GM19438 (cell line): Measurements from ENCODE around the gene LRAT.

ENCODE experiments used
- ATAC-seq: cut with Tn5 transposase; IDR thresholded peaks from one replicate; pipeline ENCODE4 v1.9.1; 2021; ENCODE audit warnings: low read depth; ENCODE audit not compliant: unreplicated experiment

Gene LRAT

DNA sequence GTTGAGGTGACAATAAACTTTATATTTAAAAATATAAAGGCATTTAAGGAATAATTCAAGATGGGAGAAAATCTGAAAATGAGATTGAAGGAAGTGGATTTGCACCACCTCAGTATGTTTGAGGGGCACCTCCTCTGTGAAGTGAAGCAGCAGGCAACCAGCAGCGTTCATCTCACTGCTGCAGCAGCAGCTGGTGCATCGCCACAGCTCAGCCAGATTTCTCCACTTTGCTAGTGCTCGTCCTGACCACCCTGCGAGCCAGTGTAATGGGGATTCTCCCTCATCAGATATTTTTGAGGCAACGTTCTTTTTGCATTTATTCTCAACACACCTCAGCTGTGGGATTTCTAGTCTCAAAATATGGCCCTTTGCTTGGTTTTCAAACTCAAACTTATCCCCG, 13.9 kb downstream of the LRAT start:
- ATAC-seq = no peak

DNA sequence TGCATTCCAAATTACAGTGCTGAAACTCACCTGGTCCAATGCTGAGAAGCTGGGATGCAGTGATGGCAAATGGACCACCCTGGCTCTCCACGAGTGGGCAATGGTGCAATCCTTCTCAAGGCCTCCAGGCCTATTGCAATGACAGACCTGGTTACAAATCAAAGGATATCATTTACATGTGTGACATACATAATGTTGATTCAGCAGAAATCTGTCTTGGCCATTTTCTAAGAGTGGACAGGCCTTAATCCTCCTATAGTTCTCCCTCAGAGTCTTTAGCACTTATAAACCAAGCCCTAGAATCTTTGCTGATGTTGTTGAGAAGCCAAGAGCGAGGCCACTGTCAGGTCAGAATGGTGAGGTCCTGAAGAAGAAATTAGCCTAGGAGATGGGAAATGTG, 17.1 kb downstream of the LRAT start:
- no peak for ATAC-seq

DNA sequence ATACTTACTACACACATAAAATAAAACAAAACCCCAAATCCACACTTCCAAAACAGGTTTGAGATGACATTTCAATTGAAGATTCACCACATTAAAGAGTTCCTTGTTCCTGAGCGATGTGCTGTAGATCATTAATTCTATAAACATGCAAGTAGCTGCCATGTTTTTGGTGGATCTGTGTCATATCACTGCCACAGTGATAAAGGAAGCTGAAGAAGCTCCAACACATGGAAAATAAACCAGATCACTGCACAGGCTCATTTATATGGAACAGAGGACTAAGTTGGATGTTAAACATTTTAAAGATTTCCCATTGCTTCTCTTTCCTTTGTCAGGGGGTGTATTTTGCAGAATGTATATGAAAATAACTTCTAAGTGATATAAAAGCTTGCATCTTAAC, 34.5 kb downstream of the LRAT start:
- ATAC-seq = no peak

DNA sequence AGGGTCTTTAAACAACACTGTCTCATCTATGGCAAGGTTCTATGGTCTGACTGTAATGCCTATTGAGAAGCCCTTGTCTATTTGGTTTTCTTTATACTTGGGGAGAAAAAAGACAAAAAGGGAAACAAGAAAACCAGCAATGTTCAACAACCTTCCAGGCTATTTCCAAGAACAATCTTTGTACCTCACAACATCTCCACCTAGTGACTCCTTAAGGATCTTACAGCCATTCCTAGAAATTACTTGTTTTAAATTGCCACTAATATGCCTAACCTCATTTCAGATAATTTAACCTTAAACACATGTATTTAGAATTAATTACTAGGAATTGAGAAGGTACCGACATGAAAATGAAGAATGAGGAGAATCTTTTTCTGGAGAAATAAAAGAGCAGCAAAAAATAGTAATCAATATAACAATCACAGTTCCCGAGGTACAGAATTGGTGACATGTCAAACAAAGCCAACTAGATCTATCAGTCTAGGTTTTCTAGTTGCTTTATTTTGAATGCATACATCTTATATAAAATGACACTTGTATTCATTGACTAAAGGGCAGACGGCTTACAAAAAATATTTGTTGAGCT, 35.7 kb downstream of the LRAT start:
- ATAC-seq = no peak

DNA sequence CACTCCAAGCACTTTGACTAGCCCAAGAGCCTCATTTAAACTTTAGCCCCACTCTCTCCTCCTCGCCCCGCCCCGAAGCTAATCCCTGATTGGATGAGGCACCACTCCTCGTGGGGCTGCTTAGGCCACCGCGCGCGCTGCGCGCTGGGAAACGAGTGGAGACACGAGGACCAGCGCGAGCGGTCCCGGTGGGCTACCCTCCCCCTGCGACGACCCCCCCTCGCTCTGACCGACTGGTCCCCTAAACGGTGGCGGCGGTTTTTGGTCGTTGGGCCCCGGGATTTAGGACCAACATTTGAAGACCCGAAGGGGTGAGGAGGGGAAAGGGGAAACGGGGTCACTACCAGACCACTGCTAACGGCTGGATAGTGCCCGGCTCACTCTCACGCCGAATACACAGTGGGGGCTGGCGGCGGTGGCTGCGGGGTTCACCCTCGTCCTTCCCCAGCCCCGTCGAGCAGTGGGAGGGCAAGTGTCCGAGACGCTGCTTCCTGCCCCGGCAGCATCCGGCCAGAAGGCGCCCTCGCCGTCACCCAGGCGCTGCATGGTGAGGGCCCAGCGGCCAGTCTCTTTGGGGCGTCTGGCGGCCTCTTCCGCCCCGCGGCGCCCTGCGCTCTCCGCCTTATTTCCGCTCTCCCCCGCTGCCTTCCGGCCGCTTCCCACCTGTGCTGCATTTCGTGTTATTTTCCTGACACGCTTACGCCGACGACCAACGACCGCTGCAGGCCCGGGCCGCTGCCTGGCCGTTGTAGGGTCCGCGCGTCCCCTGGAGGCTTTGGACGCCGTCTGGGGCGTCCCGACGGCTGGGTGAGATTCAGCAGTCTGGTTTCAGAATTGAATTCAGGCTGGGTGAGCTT, 37.6 kb downstream of the LRAT start, which contains the start of gene RBM46:
Gene RBM46, plus strand, starts transcription at position 147 of the 857 bp plus-strand sequence. CDS start 15,481 bp downstream, outside the sequence.
- no peak for ATAC-seq

DNA sequence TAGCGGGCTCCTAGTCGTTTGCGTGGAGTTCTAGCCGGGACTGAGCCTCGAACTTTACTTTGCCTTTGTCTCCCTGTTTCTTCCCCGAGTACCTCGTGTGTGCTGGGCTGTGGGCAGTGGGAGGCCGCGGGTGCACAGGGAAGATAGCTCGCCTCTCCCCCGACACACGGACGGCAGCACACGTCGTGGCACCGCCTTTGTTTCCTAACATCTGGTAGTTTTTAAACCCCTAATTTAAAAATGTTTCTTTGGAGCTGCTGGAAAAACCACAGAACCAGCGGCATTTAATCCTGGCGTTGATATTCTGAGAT, 38.1 kb downstream of the LRAT start:
- no peak for ATAC-seq
